ENCODE data around the gene CRACR2B.

The CRACR2B gene

DNA sequence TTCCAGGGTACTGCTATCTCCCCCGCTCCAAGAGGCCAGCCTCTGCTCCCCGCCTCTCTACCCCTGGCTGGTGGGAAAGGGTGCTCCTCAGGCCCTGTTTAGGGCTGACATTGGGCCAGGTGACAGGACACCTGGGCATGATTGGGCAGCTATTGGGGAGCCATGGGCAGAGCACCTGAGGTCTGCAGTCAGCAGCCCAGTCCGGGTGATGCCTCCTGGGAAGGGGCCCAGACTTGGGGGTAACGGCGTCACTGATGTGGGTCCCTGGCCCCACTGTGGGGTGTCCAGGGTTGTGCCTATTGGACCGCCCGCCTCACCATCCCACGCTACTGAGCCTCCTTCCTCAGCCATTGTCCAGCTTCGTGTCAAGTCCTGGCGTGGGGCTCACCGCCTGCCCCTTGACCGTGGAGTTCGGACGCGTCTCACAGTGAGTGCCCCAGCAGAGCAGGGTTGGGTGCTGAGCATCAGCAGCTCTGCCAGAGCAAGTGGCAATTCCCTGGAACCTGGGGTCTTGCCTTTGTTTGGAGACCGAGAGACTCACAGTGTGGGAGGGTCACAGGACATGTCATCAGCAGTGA is 47.7 kb upstream of the CRACR2B start:
- H3K9me3 ChIP-seq (ENCODE audit: control insufficient read depth, insufficient read depth, low read depth, low read length): no peaks in the 10 kb centered on the region
- POLR2A ChIA-PET: interaction anchor here (2.1 kb wide), 1 partner anchor 10 kb away, joined by 6 read pairs; the partner anchor contains the start of gene CEND1
- peaks cover 0 to 48% of the 10 kb centered on the region in 2 experiments; a peak in 2 of 3 replicates for H3K36me3 ChIP-seq (ENCODE audit: control insufficient read depth in 2 of 2, insufficient read depth in 1 of 2, low read length in 2 of 2)
- H3K4me3 ChIP-seq (ENCODE audit: low read depth, low read length): no peak overlapping the region
- CTCF ChIA-PET: no interaction called here
- TF ChIP-seq MZF1 (tag by site-specific recombination; IDR thresholded peaks at IDR 0.05; ENCODE audit: borderline replicate concordance) (no peak), ZNF394 (tag by site-specific recombination; IDR thresholded peaks at IDR 0.05; ENCODE audit: borderline replicate concordance) (no peak), FEZF1 (tag by site-specific recombination; IDR thresholded peaks at IDR 0.05) (no peak), ZNF610 (tag by site-specific recombination; IDR thresholded peaks at IDR 0.05; ENCODE audit: borderline replicate concordance) (no peak), ZNF138 (tag by site-specific recombination; IDR thresholded peaks at IDR 0.05; ENCODE audit: borderline replicate concordance) (no peak)
- no peak overlapping the region for H3K27ac ChIP-seq (ENCODE audit: extremely low read depth, low read depth, low read length)
- no peaks in the 10 kb centered on the region; the same call in 1 of the 2 replicates for H3K4me1 ChIP-seq (ENCODE audit: control insufficient read depth, insufficient read depth, low read length)

DNA sequence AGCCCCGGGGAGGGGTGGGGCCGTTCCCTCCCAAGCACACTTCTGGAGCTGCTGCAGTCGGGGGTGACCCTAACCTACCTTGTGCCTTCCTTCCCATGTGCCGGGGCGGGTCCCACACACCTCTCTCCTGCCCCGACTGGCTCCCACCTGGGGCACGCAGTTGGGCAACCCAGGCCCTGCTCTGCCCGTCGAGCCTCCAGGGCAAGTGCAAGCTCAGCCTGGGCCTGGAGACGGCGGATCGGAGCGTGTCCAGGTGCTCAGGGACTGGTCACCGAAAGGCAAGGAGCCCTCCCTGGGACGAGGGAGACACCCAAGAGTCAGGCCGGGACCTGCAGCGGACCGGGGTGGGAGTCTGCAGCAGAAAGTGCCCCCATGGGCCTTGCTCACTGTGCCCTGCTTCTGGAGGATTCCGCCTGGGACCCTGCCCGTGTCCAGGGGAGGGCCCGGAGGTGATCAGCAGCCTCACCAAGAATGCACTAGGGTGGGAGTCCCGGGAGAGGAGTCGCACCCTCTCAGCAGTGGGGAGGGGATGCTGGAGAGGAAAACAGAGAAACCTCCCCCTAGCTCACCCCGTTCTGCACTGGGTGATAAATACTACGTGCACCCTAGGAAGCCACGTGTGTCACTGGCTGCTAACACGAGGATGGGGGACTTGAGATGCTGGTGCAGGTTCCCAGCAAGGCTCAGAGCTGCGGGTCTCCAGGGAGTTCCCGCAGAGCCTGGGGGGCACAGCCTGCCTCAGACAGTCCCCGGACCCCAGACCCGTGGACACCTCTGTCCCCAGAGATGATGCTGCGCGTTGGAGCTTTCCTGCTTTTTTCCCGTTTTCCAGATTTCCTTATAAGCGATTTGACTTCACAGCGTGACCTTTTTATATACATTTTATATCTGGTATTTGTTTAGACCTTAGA is 45.2 kb upstream of the CRACR2B start:
- peaks cover 0 to 56% of the 10 kb centered on the region in 2 experiments; a peak in 2 of 3 replicates for H3K36me3 ChIP-seq (ENCODE audit: control insufficient read depth in 2 of 2, insufficient read depth in 1 of 2, low read length in 2 of 2)
- no peaks in the 10 kb centered on the region for H3K9me3 ChIP-seq (ENCODE audit: control insufficient read depth, insufficient read depth, low read depth, low read length)
- CTCF ChIA-PET: interaction anchor here (0.5 kb wide), 1 partner anchor 26 kb away, joined by 3 read pairs; no protein-coding TSS in a partner anchor
- no peaks in the 10 kb centered on the region for H3K4me1 ChIP-seq (ENCODE audit: control insufficient read depth, insufficient read depth, low read length)
- TF ChIP-seq, protein P1, sequence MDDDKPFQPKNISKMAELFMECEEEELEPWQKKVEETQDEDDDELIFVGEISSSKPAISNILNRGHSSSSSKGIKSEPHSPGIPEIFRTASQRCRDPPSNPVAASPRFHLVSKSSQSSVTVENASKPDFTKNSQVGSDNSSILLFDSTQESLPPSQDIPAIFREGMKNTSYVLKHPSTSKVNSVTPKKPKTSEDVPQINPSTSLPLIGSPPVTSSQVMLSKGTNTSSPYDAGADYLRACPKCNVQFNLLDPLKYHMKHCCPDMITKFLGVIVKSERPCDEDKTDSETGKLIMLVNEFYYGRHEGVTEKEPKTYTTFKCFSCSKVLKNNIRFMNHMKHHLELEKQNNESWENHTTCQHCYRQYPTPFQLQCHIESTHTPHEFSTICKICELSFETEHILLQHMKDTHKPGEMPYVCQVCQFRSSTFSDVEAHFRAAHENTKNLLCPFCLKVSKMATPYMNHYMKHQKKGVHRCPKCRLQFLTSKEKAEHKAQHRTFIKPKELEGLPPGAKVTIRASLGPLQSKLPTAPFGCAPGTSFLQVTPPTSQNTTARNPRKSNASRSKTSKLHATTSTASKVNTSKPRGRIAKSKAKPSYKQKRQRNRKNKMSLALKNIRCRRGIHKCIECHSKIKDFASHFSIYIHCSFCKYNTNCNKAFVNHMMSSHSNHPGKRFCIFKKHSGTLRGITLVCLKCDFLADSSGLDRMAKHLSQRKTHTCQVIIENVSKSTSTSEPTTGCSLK (tag by site-specific recombination; IDR thresholded peaks at IDR 0.05): no peak
- no peak for TF ChIP-seq ZNF776 (tag by site-specific recombination; IDR thresholded peaks at IDR 0.05; ENCODE audit: borderline replicate concordance)
- TF ChIP-seq ZNF221 (tag by site-specific recombination; IDR thresholded peaks at IDR 0.05; ENCODE audit: borderline replicate concordance): no peak
- TF ChIP-seq GLI2 (tag by site-specific recombination; IDR thresholded peaks at IDR 0.05; ENCODE audit: borderline replicate concordance, low read depth): no peak
- no peak for TF ChIP-seq ZNF174 (tag by site-specific recombination; IDR thresholded peaks at IDR 0.05)
- no peak for TF ChIP-seq ZNF830 (tag by site-specific recombination; IDR thresholded peaks at IDR 0.05; ENCODE audit: low read depth)
- TF ChIP-seq ZNF140 (tag by site-specific recombination; IDR thresholded peaks at IDR 0.05): no peak
- TF ChIP-seq, protein P2, sequence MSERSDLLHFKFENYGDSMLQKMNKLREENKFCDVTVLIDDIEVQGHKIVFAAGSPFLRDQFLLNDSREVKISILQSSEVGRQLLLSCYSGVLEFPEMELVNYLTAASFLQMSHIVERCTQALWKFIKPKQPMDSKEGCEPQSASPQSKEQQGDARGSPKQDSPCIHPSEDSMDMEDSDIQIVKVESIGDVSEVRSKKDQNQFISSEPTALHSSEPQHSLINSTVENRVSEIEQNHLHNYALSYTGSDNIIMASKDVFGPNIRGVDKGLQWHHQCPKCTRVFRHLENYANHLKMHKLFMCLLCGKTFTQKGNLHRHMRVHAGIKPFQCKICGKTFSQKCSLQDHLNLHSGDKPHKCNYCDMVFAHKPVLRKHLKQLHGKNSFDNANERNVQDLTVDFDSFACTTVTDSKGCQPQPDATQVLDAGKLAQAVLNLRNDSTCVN (tag by site-specific recombination; optimal IDR thresholded peaks at IDR 0.05): no peak
- H3K4me3 ChIP-seq (ENCODE audit: low read depth, low read length): no peak overlapping the region
- no peak overlapping the region for H3K27ac ChIP-seq (ENCODE audit: extremely low read depth, low read depth, low read length)
- POLR2A ChIA-PET: interaction anchor here (0.7 to 1.4 kb wide), 6 partner anchors 11 to 119 kb away, joined by 3 to 4 read pairs (median 3); partner anchors contain the start of genes RPLP2 and TSPAN4

DNA sequence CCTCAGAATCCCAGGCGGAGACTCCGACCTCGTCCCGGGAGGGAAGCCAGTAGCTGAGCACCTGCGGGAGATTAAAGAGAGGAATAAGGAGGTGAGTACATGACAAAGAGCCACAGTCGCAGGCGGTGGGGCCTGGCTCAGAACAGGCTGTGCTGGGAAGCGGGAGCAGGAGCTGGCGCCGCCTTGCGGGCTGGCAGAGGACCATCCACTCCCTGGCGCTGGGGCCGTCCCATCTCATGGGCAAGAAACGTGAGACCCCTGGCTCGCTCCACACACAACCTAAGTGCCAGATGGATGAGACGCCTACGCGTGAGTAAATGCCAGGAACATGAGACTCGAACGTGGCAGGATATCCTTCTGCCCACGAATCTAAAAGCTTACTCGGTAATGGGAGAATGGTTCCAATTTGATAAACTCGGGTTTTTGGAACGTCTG is 44.1 kb upstream of the CRACR2B start:
- Histone ChIP-seq H3K36me3 (ENCODE audit: control insufficient read depth in 2 of 2, insufficient read depth in 1 of 2, low read length in 2 of 2) (peaks cover 0 to 52% of the 10 kb centered on the region in 2 experiments; a peak in 2 of 3 replicates), H3K27ac (ENCODE audit: extremely low read depth, low read depth, low read length) (no peak overlapping the region), H3K4me3 (ENCODE audit: low read depth, low read length) (no peak overlapping the region), H3K4me1 (ENCODE audit: control insufficient read depth, insufficient read depth, low read length) (no peaks in the 10 kb centered on the region), H3K9me3 (ENCODE audit: control insufficient read depth, insufficient read depth, low read depth, low read length) (no peaks in the 10 kb centered on the region)
- CTCF ChIA-PET: interaction anchor here (0.5 to 0.8 kb wide), 4 partner anchors 19 to 177 kb away, joined by 3 read pairs; no protein-coding TSS in a partner anchor
- POLR2A ChIA-PET: interaction anchor here (0.7 to 1.4 kb wide), 7 partner anchors 10 to 127 kb away, joined by 3 to 6 read pairs (median 3); partner anchors contain the start of genes CHID1 and TSPAN4
- TF ChIP-seq BCL11A (tag by site-specific recombination; IDR thresholded peaks at IDR 0.05; ENCODE audit: low read depth) (no peak), ZBTB20 (tag by site-specific recombination; IDR thresholded peaks at IDR 0.05) (0 out of 2 replicates have a peak, but pooled peaks have one; percentile 21), ZNF19 (tag by site-specific recombination; IDR thresholded peaks at IDR 0.05; ENCODE audit: low read depth) (no peak)
- TF ChIP-seq, protein P2 (tag by site-specific recombination; optimal IDR thresholded peaks at IDR 0.05): peak; percentile 20
- TF ChIP-seq, protein P1 (tag by site-specific recombination; IDR thresholded peaks at IDR 0.05): no peak
- TF ChIP-seq, protein P3, sequence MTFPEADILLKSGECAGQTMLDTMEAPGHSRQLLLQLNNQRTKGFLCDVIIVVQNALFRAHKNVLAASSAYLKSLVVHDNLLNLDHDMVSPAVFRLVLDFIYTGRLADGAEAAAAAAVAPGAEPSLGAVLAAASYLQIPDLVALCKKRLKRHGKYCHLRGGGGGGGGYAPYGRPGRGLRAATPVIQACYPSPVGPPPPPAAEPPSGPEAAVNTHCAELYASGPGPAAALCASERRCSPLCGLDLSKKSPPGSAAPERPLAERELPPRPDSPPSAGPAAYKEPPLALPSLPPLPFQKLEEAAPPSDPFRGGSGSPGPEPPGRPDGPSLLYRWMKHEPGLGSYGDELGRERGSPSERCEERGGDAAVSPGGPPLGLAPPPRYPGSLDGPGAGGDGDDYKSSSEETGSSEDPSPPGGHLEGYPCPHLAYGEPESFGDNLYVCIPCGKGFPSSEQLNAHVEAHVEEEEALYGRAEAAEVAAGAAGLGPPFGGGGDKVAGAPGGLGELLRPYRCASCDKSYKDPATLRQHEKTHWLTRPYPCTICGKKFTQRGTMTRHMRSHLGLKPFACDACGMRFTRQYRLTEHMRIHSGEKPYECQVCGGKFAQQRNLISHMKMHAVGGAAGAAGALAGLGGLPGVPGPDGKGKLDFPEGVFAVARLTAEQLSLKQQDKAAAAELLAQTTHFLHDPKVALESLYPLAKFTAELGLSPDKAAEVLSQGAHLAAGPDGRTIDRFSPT (tag by site-specific recombination; IDR thresholded peaks at IDR 0.05): peak; percentile 35; the same call in 1 of the 2 replicates

Measured in HEK293 (cell line).